ENCODE results near the gene PPP2R2B. TPM values are rescaled to one million over a fixed set of nuclear protein-coding genes. Genes with fewer than 3 reads are reported as not detected.

Gene PPP2R2B
- total and polyA plus RNA-seq, 7 donors: 0.03 to 0.71 (median 0.11) TPM; not detected in 1

DNA sequence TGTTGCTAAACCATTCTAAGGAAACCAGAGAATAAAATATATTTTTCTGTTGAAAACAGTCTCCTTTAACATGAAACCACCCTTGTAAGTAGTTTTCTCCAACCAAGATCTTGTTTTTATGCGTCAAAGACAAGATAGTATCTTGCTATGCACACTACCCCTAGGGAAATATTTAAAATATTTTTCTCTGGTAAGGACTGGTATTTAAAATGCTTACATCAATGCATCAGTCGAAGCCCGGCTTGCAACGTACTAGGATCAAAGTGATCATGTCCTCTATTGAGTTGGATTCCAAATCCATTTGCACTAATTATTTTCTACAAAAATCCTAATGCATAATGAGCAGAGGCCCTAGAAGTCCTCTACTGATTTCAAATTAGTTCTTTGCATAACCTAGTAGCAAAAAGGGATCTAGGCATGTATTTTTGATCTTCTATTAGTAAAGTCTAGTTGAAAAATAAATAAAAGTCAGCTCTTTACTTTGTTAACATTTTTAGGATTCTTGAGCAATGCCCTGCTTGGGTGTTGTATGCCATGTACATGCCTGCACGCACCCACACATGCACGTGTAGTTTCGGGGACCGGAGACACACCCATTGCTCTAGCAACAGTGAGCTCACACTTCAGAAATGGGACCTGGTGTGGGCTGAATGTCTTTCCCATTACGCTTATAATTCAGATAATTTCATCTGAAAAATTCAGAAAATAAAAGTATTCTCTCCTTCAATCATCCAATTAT, 197.5 kb downstream of the PPP2R2B start:
- H3K36me3 ChIP-seq (ENCODE audit: insufficient read depth in 1 of 2, low read depth in 1 of 2): no peaks in the 10 kb centered on the region
- H3K4me3 ChIP-seq: no peak overlapping the region
- no peaks in the 10 kb centered on the region for H3K9me3 ChIP-seq
- DNase-seq (no peak), ATAC-seq (no peak)
- TF ChIP-seq, protein P1, sequence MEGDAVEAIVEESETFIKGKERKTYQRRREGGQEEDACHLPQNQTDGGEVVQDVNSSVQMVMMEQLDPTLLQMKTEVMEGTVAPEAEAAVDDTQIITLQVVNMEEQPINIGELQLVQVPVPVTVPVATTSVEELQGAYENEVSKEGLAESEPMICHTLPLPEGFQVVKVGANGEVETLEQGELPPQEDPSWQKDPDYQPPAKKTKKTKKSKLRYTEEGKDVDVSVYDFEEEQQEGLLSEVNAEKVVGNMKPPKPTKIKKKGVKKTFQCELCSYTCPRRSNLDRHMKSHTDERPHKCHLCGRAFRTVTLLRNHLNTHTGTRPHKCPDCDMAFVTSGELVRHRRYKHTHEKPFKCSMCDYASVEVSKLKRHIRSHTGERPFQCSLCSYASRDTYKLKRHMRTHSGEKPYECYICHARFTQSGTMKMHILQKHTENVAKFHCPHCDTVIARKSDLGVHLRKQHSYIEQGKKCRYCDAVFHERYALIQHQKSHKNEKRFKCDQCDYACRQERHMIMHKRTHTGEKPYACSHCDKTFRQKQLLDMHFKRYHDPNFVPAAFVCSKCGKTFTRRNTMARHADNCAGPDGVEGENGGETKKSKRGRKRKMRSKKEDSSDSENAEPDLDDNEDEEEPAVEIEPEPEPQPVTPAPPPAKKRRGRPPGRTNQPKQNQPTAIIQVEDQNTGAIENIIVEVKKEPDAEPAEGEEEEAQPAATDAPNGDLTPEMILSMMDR (IDR thresholded peaks at IDR 0.05): no peak
- no peaks in the 10 kb centered on the region for H3K4me1 ChIP-seq
- H3K27ac ChIP-seq: no peak overlapping the region
- H3K27me3 ChIP-seq (ENCODE audit: insufficient read depth in 3 of 3, low read length in 2 of 3): no peaks in the 10 kb centered on the region
- 83 to 88% (median 84%) methylated on average over 9 of the region's 9 CpGs for WGBS, 3 donors
- intact Hi-C loops (cut with DNase I): no loop called here

DNA sequence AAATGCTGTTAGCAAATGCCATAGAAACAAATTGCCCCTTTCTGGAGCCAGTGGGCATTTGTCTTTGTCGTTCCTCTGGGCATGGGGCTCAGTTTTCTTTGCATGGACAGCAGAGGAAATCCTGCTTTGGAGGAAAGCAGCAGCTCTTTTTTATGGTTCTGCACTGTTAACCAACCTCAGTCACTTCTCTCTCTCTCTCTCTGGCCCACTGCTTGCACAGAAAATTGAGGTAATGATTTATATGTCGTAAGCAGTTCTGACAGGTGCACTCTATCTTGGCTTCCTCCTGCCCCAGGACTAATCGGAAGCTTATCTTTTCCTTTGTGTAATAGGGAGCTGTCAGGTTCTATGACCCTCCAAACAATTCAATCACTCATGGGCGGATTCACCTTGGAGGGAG, 202.9 kb downstream of the PPP2R2B start:
- no peak overlapping the region for H3K27ac ChIP-seq
- no peaks in the 10 kb centered on the region for H3K4me1 ChIP-seq
- H3K27me3 ChIP-seq (ENCODE audit: insufficient read depth in 3 of 3, low read length in 2 of 3): no peaks in the 10 kb centered on the region
- no peak overlapping the region for H3K4me3 ChIP-seq
- intact Hi-C loops (cut with DNase I): no loop called here
- H3K36me3 ChIP-seq (ENCODE audit: insufficient read depth in 1 of 2, low read depth in 1 of 2): no peaks in the 10 kb centered on the region
- no peaks in the 10 kb centered on the region for H3K9me3 ChIP-seq
- DNase-seq (no peak), ATAC-seq (no peak)
- TF ChIP-seq, protein P1 (IDR thresholded peaks at IDR 0.05): no peak
- 38 to 43% (median 42%) methylated on average over 4 of the region's 4 CpGs for WGBS, 3 donors

DNA sequence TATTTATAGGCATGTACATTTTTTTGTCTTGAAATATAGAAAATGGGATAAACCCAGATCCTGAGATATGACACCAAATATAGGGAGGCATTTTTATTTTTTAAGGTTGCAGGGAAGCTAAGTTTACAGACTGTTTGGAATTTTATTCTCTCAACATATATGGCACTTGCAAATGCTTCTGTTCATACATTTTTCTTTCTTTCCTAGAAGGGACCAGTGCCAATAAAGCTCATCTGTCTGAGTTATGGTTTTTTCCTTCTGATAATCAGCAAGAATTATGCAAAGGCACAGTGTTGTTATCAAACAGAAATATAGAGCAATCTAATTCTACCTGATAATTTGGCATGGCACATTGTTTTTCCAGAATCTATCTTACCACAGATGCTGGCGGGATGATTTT, 205.7 kb downstream of the PPP2R2B start:
- H3K4me3 ChIP-seq: no peak overlapping the region
- no peaks in the 10 kb centered on the region for H3K4me1 ChIP-seq
- TF ChIP-seq, protein P1 (IDR thresholded peaks at IDR 0.05): no peak
- no peaks in the 10 kb centered on the region for H3K27me3 ChIP-seq (ENCODE audit: insufficient read depth in 3 of 3, low read length in 2 of 3)
- intact Hi-C loops (cut with DNase I): no loop called here
- no peaks in the 10 kb centered on the region for H3K36me3 ChIP-seq (ENCODE audit: insufficient read depth in 1 of 2, low read depth in 1 of 2)
- ATAC-seq (no peak), DNase-seq (no peak)
- no peaks in the 10 kb centered on the region for H3K9me3 ChIP-seq
- no peak overlapping the region for H3K27ac ChIP-seq
- 83 to 92% (median 90%) methylated on average over 1 of the region's 1 CpG for WGBS, 3 donors

DNA sequence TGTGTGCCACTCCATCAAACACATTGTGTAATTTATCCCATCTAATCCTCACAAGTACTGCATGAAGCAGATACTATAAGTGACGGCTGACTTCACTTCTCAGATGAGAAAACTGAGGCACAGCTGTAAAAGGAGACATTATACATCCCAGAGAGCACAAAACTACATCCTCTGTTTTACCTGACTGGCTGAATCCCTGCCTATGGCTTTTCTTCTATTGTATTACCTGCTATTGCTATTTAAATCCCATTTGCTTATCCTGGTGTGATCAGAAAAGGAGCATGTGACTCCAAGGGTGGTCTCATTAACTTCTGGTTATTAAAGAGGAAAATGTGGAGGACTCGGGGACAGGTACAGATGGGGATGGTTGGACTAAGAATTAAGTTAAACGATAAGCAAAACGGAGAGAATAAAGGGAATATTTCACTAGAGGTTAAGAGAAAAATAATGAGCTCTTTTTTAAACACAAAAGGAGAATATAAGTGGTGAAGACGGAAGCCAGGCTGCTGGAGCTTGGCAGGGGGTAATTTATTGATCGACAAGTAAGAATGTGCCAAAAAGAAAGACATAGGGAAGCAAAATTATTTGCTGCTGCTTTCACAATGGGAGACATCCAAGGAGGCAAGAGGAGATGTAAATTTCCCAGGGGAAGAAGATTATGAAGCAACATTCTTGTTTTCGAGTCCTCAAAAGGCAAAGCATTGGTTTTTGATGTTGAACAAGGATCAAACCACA, 206.8 kb downstream of the PPP2R2B start:
- Histone ChIP-seq H3K27ac (no peak overlapping the region), H3K4me3 (no peak overlapping the region), H3K27me3 (ENCODE audit: insufficient read depth in 3 of 3, low read length in 2 of 3) (no peaks in the 10 kb centered on the region), H3K36me3 (ENCODE audit: insufficient read depth in 1 of 2, low read depth in 1 of 2) (no peaks in the 10 kb centered on the region), H3K9me3 (no peaks in the 10 kb centered on the region), H3K4me1 (no peaks in the 10 kb centered on the region)
- TF ChIP-seq, protein P1 (IDR thresholded peaks at IDR 0.05): no peak
- ATAC-seq (no peak), DNase-seq (no peak)
- intact Hi-C loops (cut with DNase I): no loop called here
- 64 to 69% (median 66%) methylated on average over 7 of the region's 7 CpGs for WGBS, 3 donors
